LoVo (cell line): ENCODE measurements around the gene TPP1.
A peak's percentile ranks its signal among the peaks of the same experiment; 100 is the strongest.

Experiments
- DNase-seq: peaks from one replicate; pipeline ENCODE4 v3.0.0-alpha.2; 2016; ENCODE audit warnings: low spot score

Gene TPP1

DNA sequence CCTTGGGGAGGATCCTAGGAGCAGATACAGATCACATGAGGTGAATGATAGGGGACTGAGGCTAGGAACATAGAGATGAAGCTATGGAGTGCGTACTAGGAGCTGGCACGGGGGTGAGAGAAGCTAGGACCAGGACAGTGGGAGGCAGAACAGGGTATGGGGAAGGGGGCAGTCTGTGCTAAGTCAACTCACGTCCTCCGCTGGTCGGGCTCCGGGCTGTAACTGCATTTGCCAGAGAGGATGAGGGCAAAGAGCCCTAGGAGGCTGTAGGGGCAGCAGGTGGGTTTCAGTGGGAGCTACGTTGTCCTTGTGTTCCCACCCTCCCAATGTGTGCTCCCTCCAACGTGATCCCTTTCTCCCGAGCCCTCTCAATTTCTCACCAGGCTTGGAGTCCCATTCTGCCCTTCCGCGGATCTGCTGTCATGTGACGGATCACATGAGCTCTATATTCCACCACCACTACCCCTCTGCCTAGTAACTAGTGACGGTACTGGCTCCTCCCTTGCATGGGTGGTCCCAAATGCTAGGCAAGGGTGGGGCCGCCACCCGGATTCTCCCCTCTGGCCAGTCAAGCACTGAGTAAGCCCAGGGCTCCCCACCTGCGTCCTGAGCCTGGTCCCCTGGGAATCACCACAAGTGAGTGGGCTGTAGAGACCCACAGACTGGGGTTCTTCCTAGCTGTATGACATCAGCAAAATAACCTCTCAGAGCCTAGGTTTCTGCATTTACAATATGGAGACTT, at the start of gene TPP1:
Gene TPP1 (minus strand): TSS at position 419 of the 742 bp plus-strand sequence. CDS start 22 bp downstream, at position 397.
- DNase-seq: peak; percentile 93

DNA sequence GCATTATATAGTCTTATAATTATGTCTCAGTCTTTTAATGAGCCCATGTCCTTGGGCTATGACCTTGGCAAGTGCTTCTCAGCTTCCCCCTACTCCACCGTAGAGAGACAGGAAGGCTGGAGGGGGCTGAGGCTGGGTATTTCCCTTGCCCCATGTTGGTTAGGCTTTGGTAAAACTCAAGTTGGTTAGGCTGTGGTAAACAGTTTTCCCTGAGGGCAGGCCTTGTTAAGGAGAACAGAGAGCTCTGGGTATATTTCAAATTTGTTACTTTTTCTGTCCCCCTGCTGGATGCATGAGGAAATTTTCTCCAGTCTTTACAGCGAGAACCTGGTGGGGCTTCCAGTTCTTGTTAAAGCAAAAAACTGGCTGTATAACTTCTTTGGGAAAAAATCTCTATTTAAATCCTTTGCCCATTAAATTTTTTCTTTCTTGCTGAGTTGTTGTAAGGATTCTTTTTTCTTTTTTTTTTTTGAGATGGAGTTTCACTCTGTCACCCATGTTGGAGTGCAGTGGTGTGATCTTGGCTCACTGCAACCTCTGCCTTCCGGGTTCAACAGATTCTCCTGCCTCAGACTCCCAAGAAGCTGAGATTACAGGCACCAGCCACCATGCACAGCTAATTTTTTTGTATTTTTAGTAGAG, 48.6 kb upstream of the TPP1 start:
- DNase-seq: peak; percentile 13

DNA sequence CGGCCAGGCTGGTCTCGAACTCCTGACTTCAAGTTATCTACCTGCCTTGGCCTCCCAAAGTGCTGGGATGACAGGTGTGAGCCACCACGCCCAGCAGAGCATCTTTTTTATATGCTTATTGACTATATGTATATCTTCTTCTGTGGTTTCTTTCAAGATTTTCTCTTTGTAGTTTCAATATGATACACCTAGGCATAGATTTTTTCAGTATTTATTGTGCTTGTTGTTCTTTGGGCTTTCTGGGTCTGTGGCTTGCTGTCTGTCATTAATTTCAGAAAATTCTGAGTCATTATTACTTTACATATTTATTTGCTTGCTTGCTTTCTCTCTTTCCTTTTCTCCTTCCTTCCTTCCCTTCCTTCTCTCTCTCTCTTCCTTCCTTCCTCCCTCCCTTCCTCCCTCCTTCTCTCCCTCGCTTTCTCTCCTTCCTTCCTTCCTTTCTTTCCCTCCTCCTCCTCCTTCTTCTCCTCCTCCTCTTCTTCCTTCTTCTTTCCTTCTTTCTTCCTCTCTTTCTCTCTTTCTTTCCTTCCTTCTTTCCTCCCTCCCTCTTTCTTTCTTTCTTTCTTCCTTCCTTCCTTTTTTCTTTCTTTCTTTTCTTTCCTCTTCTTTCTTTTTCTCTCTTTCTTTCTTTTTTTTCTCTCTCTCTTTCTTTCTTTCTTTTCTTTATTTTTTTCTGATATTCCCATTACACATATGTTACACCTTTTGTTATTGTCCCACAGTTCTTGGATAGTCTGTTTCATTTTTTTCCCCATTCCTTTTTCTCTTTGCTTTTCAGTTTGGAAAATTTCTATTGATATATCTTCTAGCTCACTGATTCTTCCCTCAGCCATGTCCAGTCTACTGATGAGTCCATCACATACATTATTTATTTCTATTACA, 47.3 kb upstream of the TPP1 start:
- no peak for DNase-seq

DNA sequence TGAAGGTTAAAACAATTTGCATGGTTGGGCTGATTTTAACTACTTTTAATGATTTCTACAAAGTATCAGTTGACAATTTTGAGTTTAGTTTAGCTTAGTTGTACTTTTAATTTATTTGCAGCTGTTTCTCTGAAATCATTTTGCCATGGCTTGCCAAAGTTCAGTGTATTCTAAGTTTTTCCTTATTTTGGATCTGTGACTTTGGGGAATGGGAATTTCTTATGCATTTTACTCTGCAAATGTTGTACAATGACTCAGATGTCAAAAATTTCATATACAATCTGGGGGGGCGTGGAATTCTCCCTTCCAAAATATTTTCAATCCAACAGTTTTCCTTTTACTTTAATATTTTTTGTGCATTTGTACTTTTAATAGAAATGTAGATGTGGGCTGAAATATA, 45.3 kb upstream of the TPP1 start:
- no peak for DNase-seq

DNA sequence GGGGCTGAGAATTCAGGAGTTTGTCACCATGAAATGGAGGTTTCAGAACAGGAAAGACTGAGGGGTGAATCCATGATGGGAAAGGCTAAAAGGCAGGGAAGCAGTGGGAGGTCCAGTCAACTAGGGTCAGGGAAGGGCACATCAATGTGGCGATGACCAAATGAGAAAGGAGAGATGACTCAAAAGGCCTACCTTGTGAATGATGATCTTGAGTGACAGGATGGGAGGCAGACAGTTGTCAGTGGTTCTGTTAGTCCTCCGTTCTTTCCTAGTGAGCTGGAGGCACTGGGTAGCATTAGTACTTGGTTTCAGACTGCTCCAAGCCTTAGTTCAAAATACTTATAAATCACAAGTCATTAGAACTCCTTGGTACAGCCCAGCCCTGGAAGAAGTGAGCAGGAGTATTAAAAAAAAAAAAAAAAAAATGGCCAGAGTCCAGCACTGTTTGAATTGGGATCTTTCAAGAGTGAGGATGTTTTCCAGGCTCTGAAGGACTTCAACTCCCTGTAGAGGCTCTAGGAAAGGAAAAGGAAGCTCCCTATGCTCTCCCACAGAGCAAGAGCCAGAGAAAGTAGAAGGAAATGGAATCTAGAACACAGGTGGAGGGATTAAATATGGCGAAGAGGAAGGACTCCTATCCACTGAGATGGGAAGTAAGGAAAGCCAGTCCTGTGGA, 44.7 kb upstream of the TPP1 start:
- no peak for DNase-seq

DNA sequence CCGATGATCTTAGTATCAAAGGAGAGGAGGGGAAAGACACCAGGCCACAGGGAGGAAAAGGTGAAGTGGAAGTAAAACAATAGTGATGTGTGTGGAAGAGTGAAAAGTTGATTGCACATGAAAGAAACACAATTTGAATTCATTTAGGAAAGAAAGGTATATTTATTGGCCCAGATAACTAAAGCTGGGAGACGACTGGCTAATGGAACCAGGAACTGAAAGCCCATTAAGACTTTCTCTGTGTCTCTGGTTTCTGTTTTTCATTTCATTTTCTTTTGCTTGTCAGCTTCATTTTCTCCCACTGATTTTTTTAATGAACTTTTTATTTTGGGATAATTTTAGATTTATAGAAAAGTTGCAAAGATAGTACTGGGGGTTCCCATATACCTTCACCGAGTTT, 41.5 kb upstream of the TPP1 start:
- DNase-seq: no peak

DNA sequence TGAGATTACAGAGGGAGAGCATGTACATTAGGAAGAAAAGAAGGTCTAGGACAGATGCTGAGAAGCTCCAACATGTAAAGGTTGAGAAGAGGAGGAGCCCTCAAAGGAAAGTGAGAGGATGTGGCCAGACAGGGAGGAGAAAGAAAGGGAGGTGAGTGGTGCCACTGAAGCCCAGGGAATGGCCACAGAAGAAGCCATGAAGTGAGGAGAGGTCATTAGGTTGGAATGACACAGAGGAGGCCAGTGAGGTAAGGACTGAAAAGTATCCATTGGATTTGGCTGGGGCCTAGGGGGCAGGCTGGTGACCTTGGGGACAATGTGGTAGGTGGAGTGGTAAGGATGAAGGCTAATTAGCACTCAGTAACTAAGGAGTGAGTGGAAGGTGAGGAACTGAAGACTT, 39.4 kb upstream of the TPP1 start:
- DNase-seq: no peak

DNA sequence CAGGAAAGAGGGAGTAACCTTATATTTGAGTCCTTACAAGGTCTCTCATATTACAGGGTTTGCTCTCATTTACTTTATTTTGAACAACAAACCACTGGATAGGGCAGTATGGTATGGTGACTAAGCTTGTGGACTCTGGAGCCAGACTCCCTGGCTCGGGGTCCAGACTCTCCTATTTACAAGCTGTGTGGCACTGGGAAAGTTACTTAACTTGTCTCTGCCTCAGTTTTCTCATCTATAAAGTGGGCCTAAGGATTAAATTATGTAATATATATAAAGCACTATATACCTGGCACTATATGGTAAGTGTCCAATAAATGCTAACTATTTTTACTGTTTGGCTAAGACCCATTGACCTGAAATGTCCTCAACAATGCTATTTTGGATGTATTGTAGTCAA, 38.1 kb upstream of the TPP1 start:
- DNase-seq: no peak

DNA sequence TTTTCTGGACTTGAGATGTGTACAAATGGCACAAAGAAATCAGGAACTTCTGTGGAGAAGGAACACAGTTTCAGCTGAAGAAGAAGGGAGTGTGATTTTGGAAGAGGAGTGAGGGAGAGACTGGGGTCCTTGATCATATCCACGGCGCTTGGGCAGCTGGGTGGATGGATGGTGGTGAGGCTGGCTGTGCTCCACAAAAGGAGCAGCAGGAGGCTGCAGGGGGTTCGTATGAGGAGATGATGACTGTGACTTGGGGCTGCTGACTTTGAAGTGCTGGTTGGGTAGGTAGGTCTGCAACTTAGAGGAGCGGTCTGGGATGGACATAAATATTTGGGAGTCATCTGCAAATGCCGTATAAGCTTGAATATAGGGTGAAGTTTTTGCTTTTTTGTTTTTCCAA, 37.7 kb upstream of the TPP1 start:
- no peak for DNase-seq

DNA sequence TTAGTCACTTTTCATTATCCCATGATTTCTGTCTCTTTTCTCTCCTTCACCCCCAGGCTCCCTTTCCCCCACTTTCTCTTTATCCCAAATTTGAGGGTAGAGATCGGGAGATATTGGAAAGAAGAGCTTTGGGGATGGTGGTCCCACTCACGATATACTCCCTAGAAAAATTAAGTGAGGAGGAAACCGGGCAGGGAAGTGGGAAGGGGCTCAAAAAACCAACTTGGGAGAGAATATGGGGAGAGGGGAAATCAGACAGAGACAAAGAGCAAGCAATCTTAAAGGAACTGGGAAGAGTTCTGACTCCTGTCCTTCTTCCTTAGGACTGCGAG, 37.3 kb upstream of the TPP1 start:
- no peak for DNase-seq

DNA sequence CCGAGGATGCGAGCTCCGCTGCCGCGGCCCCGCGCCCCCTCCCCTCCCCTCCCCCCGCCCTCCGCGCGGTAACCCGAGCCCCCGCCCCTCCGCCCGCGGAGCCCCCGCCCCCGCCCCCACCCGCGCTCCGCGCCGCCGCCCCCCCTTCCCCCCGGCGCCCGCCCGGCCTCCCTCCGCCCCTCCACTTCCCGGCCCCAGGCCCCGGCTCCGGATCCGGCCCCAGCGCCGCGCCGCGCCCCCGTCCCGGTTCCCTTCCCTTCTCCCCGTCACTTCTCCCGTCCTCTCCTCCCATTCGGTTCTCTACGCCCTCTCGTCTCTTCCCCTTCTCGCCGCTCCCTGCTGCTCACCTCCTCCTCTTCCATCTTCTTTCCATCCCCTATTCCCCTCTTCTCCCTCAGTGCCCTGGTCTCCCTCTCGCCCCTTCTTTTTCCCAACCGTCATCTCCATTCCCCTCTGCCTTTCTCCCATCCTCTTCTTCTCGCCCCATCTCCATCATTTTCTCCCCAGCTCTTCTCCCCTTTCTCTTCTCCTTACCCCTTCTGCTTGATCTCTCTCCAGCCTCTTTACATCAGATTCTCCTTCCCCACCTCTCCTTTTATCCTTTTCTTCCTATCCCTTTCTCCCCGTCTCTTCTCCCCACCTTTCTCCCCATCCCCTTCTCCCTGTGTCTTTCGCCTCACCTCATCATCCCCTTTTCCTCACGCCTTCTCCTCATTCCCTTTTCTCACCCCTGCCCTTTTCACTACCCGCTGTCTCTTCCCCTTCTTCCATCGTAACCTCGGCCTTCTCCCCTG, 36.8 kb upstream of the TPP1 start, which contains the start of gene DCHS1:
Gene DCHS1 (minus strand): TSS at position 20 of the 794 bp plus-strand sequence. CDS start 14,196 bp downstream, outside the sequence.
- no peak for DNase-seq

DNA sequence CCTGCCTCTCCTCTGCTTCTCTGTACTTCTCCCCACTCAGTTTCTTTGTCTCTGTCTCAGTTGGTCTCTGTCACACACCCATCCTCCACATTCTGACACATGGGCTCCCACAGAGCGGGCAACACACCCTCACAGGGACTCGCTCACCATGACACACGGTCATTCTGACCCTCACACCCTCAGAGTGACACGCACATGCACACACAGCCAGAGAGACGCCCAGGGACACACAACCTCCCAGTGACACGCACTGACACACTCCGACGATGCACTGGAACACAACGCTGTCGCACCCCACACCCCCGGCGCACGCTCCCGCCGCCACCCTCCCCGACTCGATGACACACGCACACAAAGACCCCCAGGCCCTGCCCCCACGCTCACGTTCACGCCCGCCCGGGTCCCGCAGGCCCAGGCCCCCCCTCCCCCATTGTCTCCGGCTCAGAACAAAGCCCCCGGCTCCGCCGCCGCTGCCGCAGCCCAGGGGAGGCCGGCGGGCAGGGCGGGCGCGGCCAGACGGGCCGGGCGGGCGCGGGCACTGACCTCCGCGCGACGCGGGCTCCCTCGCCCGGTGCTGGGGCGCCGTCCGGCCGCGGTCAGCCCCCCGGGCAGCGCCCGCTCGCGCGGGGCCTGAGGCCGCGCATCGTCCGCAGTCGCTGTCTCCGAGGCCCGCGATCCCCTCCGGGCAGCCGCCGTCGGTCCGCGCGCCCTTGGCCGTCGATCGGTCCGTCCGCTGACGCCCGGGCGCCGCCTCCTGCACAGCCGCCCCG, 36.0 kb upstream of the TPP1 start:
- DNase-seq: no peak

DNA sequence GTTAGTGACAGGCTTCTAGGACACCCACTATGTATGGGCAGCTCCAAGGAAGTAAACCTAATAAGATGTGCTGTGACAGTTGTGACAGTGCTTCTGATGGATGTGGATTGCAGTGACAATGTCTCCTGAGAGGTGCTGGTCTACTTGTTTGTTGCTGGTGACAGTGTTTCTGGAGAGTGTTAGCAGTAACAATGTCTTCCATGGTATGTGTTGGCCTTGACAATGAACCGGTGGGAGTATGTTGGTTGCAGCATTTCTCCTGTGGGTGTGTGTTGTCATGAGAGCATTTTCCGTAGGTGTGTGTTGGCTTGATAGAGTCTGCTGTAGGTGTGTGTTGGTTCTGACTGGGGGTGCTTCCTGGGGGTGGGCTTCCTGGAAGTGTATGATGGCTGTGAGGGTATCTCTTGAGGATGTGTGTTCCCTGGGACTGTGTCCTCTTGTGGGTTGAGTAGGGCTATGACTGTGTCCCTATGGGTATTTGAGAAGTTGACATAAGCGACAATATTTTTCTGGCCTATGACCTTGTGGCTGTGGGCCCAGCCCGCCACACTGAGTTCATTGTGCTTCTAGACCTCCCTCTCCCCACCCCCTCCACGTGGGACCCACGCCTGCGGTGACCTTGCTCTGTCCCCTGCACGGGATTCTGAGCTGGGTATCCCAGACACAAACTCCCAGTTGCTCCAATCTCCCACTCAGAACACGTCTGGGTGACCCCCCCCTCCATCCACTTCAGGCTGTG, 35.2 kb upstream of the TPP1 start:
- no peak for DNase-seq

DNA sequence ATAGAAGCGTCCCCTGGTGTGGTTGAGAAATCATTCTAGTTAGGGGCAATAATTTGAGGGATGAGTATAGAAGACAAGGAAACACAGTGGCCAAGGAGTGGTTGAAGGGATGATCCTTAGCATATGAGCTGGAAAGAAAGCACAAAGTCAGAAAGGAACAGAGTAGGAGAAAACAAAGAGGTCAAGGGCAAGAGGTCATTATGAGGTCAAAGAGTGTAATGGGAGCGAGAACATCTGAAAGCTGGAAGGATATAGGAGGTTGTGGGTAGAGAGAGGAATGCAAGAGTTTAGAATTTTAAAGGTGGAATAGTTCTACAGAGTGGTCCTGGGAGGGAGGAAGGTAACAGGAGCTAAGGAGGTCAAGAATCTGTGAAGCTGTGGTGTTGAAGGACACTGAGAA, 34.4 kb upstream of the TPP1 start:
- no peak for DNase-seq

DNA sequence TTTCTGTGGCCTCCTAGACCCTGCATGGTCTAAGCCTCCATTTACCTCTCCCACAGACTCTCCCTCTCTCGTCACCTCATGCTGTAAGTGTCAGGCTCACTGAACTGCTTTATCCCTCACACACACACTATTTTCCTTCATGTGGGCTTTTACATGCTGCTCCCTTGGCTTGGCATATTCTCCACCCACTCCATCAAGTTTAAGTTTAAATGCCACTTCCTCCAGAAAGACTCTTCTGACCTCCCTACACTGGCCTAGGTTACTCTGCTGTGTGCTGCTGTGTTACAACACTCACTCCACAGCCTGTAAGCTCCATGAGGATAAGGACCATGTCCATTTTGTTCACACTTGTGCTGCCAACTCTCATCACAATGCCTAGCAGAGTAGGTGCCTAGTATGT, 33.9 kb upstream of the TPP1 start:
- no peak for DNase-seq

DNA sequence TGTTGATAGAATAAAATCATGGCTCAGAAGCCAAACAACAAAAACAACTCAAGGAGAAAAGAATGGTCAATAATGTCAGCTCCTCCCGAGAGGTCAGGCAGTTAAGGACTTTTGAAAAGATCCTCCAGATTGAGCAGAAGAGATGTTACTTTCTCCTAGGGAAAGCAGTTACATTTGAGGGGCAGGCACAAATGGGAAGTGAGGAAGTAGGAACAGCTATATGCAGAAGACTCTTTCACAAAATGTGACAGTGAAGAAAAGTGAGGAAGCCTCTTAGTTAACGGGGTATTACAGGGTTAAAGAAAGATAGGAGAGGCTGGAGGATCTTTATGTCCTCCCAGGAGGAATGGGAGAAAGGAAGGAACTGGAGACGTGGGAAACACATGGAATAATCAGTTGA, 33.0 kb upstream of the TPP1 start:
- no peak for DNase-seq

DNA sequence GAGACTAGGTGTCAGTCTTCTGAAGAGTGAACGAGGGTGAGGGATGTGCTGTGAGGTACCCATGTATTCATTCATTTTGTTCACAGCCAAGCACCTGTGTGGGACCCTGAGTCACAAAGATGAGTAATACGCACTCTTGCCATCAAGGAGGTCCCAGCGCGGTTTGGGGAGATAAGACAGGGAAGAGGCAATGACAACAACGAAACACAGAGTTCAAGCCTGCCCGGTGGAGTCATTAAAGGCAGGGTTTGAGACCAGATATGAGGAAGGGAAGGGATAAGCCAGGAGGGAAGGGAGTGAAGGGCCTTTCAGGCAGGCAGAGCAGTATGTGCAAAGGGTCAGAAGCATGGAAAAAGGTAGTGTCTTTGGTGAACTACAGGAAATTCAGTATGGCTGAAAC, 31.8 kb upstream of the TPP1 start:
- DNase-seq: no peak

DNA sequence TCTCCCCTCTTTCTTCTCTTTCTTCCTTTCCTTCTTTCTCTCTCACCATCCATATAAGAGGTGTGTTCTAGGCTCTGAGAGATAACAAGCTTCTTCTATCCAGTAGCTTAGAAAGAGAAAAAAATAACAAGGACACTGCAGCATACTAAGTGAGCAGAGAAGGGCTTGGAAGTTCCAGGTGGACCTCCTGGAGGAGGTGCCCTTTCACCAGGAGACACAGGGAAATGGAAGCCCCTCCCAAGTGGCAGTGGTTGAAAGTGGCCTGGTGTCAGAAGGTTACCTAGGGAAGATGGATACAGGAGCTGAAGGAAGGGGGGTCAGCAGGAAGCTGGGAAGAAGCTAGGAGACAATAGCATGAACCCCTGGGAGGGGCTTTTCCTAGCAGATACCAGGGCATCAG, 30.9 kb upstream of the TPP1 start:
- DNase-seq: no peak

DNA sequence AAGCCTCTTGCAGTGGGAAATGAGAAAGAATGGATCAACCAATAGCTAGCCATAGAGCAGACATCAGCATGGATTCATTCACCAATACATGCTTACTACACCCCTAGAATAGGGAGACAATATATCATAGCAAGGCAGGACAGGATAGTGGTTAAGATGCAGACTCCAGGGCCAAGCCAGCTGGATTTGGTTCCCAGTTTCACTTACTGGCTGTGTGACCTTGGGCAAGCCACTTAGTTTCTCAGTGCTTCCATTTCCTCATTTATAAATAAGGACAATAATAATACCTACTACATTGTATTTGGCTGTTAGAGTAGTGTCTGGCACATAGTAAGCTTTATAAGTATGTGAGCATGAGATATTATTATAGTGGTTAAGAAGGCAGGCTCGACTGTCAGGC, 29.3 kb upstream of the TPP1 start:
- no peak for DNase-seq

DNA sequence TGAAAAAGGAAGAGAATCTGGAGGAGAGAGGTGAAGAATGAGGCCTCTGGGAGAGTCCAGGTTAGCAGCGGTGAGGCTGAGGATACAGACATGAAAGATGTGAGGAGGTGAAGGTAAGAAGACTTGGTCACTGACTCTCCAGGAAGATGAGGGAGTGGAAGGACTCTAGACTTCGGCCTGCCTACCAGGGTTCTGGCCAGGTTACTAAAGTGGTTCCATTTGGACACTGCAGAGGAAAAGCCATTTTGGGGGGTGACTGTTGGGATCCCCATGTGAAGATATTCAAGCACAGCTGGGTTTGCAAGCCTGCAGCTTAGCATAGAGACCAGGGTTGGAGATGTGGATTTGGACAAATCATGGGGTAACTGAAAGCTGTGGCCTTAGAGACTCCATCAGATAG, 28.6 kb upstream of the TPP1 start:
- DNase-seq: no peak
